GM23248 (cell line): ENCODE results near the gene TRIM13.

Experiments used
- EZH2 ChIP-seq: fragments of 200-600 bp; sonication (generic); IDR thresholded peaks from 2 replicates; pipeline ENCODE4 v1.6.1; 2018; ENCODE audit warnings: antibody characterized with exemption, mild to moderate bottlenecking; ENCODE audit not compliant: insufficient read depth, poor library complexity, severe bottlenecking
- EZH2phosphoT487 ChIP-seq: fragments of 200-600 bp; sonication (generic); IDR thresholded peaks from 2 replicates; pipeline ENCODE4 v1.6.1; 2018; ENCODE audit warnings: antibody characterized with exemption, moderate library complexity, mild to moderate bottlenecking, low read depth; ENCODE audit not compliant: insufficient read depth

GRCh38 chr13:50014386-50014785 lies 17.5 kb downstream of the TRIM13 start:
- TF ChIP-seq EZH2phosphoT487 = no peak
- TF ChIP-seq EZH2 = no peak
